ENCODE measurements around the gene VKORC1L1.

- TF ChIP-seq POLR2AphosphoS5 (IDR thresholded peaks at IDR 0.05) (no peak), POLR2A (IDR thresholded peaks at IDR 0.05) (no peak), CTCF (IDR thresholded peaks at IDR 0.05) (no peak)
These were observed 134.4 kb downstream of the VKORC1L1 start for GRCh38 chr7:66007232-66007631.
